GM18508 (cell line): ENCODE data around the gene ROBO1.
A peak's percentile ranks its signal among the peaks of the same experiment; 100 is the strongest.
"Not testable (repeated sequence)": the region's sequence is repeated elsewhere in the genome, so short reads cannot be mapped to it uniquely, and the experiment has no call there.

Experiments
- ATAC-seq: cut with Tn5 transposase; IDR thresholded peaks from one replicate; pipeline ENCODE4 v1.9.1; 2021; ENCODE audit warnings: moderate number of reproducible peaks; ENCODE audit not compliant: insufficient read depth, unreplicated experiment

ROBO1 gene

GRCh38 chr3:79560698-79561097, 207.1 kb downstream of the ROBO1 start:
- no peak for ATAC-seq

- ATAC-seq = no peak
Observed at GRCh38 chr3:79558943-79559342, 208.9 kb downstream of the ROBO1 start.

DNA sequence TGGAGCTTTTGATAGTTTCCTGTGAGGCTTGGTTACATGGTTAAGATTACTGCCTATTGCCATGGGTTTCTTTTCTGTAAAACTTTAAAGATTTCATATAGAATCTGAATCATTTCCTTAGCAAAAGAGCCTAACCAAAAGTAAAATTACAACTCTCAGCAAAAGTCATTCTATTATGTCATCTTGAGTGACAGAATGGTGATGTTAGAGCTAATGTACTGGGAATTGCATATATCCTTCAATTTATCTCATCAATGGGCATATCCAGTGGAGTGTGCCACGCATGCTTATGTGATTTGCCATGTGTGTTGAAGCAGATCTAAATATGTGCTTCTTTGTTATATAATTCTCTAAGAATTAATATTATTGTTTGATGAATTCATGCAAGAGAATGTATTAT, 212.1 kb downstream of the ROBO1 start:
- ATAC-seq = no peak

GRCh38 chr3:79551997-79552396, 215.8 kb downstream of the ROBO1 start:
- no peak for ATAC-seq

GRCh38 chr3:79551321-79551892, 216.4 kb downstream of the ROBO1 start:
- ATAC-seq = no peak

- ATAC-seq = no peak
Observed at GRCh38 chr3:79543218-79543982, 224.4 kb downstream of the ROBO1 start.

DNA sequence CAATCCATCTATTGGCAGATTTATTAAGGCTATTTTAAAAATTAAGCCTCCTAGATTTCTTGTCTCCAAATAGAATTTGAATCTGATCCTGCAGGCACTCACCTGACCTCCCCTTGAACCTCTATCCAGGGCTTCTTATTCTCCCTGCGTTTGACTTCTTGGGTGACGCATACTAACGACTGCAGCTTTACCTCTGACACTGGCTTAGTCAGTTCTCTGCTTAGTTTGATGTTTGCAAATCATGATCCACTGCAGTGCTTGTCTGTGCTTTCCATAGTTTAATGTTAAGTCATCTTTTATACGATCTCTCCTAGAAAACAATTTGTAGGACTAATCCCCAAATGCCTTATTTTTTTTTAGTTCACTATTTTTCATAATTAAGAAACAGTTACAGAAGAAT, 233.1 kb downstream of the ROBO1 start:
- ATAC-seq = no peak

DNA sequence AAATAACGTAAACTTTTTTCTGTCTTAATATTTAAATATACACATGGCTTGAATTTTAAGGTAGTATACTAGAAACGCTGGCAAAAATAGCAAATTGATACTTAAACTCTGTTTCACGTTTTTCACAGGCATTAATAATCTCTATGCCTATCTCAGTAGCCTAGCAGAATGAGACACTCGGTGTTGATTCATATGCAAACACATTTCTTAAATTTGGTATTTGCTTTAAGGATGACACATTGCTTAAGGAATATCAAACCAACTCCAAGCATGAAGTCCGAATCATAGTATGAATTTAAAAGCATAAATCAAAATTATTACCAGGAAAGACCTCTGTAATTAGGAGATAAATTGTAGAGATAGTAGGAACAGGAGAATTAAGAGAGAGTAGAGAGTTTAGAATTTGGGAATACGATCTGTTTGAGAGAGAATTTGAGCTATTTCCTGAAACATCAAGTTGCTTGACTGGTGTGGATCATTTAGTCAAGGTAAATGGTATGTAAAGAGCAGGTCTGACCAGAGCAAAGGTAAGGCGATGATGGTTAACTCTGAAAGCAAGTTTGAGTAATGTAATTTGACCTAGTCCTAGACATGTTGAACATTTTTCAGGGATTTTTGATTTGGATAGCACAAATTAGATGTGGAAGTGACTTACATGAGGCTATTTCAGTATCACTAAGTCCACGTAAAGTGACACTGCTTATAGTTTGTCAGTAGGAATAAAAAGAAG, 236.1 kb downstream of the ROBO1 start:
- no peak for ATAC-seq

- ATAC-seq = peak; percentile 77
Observed at GRCh38 chr3:79521221-79521848, 246.5 kb downstream of the ROBO1 start.

GRCh38 chr3:79517766-79518413, 249.9 kb downstream of the ROBO1 start:
- no peak for ATAC-seq

DNA sequence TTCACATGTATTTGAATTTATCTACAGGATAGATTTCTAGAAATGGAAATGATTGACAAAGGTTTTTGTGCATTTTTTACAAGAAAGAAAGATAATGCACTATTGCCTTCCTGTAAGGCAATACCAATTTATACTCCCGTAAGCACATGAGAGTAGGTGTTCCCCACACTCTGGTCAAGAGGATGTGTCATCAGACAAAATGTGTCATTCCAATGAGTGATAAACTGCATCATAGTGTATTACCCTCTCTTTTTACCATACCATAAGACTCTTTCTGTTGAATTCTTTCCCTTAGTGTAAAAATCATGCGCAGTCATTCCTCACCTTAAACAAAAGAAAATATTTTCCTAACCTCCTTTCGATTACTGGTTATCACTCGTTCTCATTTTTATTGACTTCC, 251.0 kb downstream of the ROBO1 start:
- ATAC-seq = no peak

DNA sequence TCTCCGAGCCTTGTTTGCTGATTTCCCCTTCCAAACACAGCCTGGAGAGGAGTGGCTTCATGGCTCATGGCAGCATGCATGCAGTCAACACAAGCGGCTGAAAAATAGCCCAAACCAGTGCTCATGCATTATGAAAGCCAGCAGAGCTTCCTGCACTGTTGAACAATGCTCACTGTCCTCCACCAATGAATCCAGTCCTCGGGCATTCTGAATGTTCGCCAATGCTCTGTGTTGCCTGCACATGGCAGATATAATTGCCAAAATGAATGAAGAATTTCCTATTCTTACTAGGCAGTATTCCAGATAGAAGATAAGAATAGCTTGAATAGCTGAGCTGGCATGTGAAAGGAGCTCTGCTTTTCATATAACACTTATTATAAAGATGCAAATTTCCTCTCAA, 252.7 kb downstream of the ROBO1 start:
- no peak for ATAC-seq

DNA sequence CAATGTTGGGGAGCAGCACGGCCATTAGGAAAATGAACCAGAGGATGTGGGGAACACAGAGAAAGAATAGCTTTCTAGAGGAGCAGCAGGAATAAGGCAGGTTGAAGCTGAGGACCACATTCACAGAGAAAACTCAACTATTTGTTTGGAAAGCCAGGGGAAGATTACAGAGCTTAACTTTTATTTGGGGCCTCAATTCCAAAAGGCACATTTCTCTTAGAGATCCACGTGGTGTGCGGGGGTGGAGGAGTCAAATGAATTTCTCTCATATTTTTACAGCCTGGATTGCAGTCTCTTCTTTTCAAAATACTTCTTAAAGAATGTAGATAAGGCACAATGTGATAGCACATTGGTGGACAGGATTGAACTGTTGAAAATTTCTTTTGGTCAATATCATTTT, 253.7 kb downstream of the ROBO1 start:
- no peak for ATAC-seq

DNA sequence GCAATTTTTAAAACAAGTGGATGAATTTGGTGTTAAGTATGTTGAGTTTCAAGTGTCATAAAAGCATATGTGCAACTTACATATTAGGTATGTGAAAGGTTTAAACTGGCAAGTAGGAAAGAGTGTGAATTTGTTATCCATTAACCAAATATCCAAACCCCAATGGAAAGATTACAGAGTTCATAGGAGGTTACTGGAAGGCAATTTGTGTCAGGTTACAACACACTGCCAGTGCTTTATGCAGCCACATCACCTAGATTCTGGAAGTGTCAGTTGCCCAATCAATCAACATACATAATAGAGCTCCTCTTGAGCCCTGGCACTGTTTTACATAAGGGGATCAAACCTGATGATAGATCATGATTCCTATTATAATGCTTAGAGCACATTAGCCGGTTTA, 261.0 kb downstream of the ROBO1 start:
- no peak for ATAC-seq

- not testable (repeated sequence) for ATAC-seq
Observed at GRCh38 chr3:79502216-79502681, 265.5 kb downstream of the ROBO1 start.

- no peak for ATAC-seq
Observed at GRCh38 chr3:79497447-79498111, 270.2 kb downstream of the ROBO1 start.

- no peak for ATAC-seq
Observed at GRCh38 chr3:79491029-79491641, 276.7 kb downstream of the ROBO1 start.

GRCh38 chr3:79490165-79491028, 277.4 kb downstream of the ROBO1 start:
- no peak for ATAC-seq

DNA sequence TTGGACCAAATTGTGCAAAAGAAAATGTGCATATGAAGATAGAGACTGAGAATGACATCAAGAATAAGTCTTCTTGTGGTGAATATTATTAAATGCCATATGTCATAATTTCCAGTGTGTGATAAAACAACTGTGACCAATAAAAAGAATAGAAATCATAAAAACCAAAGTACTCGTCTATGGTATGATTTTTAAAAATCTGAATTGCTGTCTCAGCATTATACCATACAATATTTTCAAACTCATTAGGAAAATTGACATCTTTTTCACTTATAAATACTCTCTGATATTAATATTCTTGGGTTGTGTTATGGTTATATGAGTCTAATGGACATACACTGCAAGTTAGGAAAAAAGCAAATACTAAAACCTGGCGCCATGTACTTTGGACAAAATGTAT, 279.4 kb downstream of the ROBO1 start:
- no peak for ATAC-seq
